ENCODE measurements around the gene ZAP70.
"Not testable (repeated sequence)": the region's sequence is repeated elsewhere in the genome, so short reads cannot be mapped to it uniquely, and the experiment has no call there.

ZAP70 gene
- 471 to 520 (median 500) reads per million in 4 donors for total RNA-seq

DNA sequence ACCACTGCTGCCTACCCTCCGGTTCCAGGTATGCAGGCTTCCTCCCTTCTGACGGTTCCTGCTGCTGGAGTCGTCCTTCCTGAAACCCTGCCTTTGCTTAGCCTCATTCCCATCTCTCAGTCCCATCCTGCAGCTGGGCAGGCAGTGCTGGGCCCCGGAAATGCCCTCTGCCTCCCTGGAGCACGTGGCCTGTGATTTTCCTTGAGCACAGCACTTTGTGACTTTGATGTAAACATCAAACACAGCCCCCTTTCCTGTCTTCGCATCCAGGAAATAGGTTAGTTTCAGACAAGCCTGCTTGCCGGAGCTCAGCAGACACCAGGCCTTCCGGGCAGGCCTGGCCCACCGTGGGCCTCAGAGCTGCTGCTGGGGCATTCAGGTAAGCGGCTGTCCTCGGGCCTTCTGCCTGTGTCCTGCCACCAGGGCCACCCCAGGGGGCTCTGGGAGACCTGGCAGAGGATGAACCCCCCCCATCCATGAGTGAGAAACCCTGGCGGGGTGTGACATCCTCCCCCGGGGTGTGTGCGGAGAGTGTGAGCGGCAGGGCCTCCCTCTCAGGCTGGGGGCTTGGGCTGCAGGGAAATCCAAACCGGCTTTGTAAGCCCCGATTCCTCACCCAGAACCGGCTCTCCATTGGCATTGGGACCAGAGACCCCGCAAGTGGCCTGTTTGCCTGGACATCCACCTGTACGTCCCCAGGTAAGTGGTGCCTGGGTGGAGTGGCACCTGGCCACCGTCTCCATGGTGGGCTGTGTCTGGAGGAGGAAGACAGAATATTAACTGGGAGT is at the start of gene ZAP70:
TSS of gene ZAP70 (plus strand) at position 281 of the 788 bp plus-strand sequence. CDS start 10,461 bp downstream, outside the sequence.
- DNase-seq, result peak; percentile 23 to 86 (median 55)

DNA sequence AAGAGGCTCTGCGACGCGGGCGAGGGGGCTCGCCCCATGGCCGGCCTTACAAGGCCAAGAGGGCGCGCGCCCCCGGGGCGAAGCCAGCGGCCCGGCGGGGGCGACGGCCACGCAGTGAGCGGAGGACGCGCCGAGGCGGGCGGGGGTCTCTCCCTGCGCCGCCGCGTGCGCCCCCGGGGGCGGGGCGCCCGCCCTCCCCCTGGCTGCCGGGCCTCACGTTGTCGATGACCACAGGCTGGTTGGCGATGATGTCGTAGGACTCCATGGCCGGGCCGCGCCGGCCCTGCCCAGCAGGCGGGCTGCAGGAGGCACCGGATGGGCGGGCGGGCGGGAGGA is 49.8 kb upstream of the ZAP70 start:
- no peak for DNase-seq

DNA sequence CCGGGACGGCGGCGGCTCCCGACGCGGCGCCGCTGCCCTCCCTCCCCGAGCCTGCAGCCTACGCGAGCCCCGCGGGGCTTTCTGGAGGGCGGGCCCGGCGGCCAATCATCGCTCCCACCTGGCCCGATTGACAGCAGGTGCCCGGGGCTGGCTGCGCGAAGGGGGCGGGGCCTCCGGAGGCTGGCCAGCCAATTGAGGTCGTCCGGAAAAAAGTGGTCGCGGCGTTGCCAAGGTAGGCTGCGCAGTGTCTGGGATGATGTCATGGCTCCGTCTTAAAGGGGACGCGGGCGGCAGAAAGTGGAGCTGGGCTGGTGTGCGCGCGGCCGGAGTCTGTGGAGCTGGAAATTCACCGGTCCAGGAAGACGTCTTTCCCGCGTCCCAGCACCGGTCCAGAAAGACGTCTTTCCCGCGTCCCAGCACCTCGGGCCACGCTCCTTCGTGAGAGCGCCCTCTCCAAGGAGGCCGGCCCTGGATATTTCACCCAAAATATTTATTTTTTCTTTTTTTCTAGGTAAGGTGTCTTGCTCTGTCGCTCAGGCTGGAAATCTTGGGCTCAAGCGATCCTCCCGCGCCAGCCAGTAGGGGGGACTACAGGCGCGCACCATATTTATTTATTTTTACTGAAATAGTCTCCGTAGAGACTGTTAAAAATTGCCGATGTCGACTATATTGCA is 49.3 kb upstream of the ZAP70 start, which contains the start of gene ACTR1B:
TSS of gene ACTR1B (minus strand) at position 83 of the 674 bp plus-strand sequence. CDS start 154 bp downstream, outside the sequence.
- peak; percentile 96 to 99 (median 97) for DNase-seq

DNA sequence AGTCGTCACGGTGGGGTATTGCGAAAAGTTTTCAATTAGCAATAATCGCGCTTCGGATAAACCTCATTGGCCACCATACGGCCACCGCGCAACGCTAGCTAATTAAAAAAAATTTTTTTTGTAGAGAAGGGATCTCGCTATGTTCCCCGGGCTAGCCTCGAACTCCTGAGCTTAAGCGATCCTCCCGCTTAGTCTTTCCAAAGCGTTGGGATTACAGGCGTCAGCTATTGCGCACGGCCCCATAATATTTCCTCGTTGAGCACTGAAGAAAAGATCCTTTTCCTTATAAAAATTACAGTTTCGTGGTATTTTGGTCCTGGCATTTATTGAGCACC is 48.8 kb upstream of the ZAP70 start:
- DNase-seq, result no peak

DNA sequence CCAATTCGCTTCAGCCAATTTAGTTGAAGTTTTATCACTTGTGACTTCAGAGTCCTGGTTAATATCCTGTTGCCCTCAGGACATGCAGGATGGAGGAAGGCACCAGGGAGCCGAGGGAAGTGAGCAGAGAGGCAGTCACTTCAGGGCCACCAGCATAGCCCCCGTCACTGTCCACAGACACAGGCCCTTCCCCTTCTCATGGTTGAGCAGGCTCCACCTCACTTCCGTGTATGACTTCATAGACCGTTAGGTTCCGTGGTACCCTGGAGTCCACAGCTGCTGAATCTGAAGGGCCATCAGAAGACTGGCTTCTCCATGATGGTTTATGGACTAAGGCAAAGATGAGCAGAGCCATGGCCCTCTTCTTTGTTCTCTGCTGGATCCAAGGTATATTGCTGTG is 43.9 kb upstream of the ZAP70 start, which contains the start of gene C2orf92:
TSS of gene C2orf92 (plus strand) at position 266 of the 400 bp plus-strand sequence. CDS start at position 342, 76 bp downstream.
- DNase-seq, result no peak

DNA sequence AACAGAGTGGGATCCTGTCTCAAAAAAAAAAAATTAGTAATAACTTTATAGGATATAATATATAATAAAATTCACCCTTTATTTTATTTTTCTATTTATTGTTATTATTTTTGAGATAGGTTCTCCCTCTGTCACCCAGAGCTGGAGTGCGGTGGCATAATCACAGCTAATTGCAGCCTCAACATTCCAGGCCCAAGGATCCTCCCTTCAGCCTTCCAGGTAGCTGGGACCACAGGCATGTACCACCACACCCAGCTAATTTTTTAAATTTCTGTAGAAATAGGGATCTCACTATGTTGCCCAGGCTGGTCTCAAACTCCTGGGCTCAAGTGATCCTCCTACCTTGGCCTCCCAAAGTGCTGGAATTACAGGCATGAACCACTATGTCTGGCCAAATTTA is 42.9 kb upstream of the ZAP70 start:
- no peak for DNase-seq

DNA sequence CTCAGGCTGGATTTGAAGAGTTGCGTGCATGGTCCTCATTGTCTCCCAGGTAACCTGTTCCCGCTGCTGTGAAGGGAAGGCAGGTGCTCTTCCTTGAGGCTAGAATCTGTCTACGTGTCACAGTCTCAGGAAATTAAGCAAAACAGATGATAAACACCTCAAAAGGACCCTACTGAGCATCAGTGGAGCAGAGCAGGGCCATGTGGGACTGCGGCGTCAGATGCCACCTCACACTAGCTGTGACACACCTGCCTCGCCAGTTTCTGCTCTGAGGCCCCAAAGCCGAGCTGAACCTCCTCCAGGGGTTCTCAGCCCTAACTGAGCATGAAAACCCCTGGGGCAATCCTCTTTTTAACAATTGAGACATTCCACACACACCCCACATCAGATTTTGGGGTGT is 41.9 kb upstream of the ZAP70 start:
- DNase-seq, result no peak

DNA sequence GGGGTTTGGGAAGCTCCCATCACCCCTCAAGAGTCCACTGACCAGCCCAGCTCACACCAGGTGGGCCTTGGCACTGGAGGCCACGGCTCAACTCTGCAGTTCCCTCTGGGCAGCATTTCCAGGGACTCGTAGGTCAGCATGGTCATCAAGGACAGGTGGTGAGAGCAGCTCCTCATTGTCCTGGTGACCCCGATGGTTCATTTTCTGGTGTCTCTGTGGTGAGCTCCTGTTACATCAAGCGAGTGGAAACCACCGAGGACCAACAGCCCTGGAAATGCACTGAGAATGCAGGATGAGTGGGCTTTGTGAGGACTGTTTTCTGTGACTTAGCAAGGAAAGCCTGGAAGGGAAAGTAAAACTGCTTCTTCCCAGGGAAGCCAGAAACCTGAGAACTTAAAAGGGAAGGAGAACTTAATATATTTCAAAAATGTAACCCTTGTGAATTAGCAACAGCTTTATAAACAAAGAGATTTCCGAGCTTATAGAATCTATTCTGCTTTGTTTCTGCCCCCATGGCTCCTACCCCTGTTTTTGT is 40.7 kb upstream of the ZAP70 start:
- not testable (repeated sequence) for DNase-seq

DNA sequence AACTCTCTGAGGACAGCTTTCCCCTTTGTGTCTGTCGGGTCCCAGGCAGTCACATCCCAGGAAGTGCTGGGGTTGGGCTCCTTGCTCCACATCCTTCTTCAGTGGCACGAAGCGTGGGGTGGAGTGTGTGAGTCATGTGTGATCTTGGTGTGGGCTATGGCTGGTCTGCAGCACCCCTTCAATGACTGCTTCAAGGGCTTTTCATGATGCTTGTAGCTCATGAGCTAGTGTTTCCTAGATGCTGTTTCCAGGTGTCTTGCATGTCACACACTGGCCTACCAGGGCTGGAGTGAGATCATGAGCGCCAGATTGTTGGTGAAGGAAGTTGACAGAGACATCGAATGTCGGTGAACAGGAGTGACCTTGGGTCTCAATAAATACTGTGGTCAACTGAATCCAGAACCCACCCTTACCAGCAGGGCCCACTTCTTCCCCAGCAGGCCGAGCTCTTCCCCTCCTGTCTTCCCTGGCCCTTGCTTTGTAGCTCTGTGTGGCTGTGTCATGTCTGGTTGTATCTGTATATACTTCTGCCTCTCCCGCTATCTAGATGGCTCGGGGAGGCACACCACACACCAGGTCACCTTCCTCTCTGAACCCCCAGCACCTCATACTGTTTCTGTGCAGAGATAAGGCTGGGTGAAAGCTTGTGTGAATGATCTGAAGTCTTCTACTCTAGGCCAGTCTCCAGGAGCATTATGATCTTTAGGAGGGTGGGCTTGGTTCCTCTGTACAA is 40.0 kb upstream of the ZAP70 start:
- no peak for DNase-seq

DNA sequence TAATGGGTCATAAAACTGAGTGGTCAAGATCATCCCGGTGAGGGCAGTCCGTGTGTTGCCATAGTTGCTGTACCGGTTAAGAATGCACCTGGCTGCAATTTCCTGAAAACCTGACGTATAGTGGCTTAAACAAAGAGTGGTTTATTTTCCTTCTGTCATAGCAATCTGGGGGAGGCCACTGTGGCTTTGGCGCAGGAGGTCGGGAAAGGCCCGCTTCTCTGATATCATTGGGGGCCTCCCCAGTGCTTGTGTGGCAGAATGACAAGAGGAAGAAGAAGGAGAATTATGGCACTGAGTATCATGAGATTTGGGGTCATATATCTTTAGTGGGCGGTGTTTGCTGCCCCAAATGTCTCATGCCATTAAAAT is 39.5 kb upstream of the ZAP70 start:
- no peak for DNase-seq

DNA sequence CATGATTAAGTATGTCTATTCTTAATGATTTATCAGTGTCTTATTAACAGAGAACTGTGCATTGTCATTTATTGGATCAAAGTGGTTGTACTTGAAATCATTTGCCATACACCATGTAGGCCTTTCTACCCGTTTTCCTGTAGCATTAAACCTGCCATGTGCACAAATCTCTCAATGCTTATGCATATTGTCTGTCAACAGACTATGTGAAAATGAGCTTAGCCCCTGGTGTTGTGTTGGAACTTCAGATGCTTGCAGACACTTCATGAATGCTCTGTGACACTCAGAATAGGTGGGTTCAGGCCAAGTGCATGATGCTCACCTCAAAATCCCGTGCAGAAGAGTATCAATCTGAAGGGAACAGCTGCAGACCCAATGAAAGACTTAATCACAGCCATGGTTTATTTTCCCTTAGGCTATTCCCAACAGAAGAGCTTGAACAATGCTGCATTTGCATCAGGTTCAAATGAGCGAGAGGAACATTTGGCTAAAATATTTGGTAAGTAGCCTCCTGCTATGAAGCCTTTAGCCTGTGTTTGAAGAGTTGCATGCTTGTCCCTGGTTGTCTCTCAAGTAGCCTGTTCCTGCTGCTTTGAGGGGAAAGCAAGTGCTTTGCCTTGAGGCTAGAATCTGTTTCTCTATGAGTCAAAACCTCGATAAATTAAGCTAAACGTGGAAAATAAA is 37.8 kb upstream of the ZAP70 start:
- DNase-seq, result no peak

DNA sequence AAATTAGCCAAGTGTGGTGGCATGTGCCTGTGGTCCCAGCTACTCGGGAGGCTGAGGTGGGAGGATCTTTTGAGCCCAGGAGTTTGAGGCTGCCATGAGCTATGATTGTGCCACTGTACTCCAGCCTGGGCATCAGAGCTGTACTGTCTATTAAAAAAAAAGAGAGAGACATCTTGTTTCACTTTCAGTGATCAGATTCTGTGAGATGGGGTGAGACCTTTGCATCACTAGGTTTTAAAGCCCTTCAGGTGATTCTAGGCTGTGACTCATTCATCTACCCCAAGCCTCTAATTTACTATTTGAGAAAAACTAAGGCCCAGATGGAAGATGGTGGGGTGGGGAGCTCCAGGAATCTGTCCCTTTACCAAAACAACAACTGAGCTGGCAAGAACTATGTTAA is 36.8 kb upstream of the ZAP70 start:
- DNase-seq, result peak in 1 of 5 donors; percentile 31

DNA sequence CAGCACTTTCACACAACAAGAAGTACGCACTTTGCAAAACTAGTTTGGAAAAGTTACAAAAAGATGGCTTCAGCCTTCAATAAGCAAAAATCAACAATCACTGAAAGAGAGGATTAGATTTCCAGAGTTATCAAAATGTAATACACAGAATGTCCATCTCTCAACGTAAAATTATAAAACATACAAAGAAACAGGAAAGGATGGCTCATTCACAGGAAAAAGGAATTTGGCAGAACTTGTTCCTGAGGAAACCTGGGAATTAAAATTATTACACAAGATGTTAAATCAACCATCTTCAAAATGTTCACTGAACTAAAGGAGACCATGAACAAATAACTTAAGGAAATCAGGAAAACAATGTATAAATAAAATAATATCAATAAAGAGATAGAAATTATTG is 35.9 kb upstream of the ZAP70 start:
- no peak for DNase-seq

DNA sequence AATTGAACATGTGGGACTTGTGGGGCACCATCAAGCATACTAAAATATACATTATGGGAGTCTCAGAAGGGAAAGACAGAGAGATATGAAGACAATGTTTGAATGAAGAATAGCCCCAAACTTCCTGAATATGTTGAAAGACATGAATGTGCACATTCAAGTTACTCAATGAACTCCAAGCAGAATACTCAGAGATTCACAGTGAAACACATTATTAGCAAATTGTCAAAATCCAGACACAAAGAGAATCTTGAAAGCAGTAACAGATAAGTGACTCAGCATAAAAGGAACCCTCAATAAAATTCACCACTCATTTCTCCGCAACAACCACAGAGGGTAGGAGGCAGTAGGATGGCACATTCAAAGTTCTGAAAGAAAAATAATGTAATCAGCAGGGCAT is 35.1 kb upstream of the ZAP70 start:
- DNase-seq, result no peak

DNA sequence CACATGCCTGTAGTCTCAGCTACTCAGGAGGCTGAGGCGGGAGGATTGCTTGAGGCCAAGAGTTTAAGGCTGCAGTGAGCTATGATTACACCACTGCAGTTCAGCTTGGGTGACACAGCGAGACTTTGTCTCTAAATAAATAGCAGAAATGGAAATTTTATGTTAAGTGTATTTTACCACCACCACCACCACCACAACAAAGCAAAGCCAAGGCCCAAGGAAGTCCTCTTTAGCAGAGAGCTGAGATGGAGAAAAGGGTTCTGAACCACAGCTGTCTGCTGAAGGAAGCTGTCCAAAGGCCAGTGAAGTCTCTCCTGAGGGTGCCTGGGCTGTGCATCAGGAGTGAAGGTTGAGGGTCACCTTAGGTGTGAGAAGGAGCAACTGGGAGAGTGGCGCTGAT is 26.1 kb upstream of the ZAP70 start:
- peak in 1 of 5 donors; percentile 40 for DNase-seq

DNA sequence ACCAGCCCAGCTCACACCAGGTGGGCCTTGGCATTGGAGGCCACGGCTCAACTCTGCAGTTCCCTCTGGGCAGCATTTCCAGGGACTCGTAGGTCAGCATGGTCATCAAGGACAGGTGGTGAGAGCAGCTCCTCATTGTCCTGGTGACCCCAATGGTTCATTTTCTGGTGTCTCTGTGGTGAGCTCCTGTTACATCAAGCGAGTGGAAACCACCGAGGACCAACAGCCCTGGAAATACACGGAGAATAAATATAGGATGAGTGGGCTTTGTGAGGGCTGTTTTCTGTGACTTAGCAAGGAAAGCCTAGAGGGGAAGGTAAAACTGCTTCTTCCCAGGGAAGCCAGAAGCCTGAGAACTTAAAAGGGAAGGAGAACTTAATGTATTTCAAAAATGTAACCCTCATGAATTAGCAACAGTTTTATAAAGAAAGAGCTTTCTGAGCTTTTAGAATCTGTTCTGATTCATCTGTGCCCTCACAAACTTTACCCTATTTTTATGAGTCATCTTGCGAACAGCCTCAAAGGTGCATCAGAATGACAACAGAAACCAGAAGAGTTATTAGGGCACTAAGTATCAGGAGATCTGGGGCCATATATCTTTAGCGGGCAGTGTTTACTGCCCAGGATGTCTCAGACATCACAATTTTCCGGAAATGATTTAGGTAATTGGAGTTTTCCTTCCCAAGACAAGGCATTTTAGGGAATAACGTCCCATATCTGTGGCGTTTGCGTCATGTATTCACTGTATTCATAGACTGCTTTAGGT is 25.1 kb upstream of the ZAP70 start:
- DNase-seq, result peak in 1 of 5 donors; percentile 71

DNA sequence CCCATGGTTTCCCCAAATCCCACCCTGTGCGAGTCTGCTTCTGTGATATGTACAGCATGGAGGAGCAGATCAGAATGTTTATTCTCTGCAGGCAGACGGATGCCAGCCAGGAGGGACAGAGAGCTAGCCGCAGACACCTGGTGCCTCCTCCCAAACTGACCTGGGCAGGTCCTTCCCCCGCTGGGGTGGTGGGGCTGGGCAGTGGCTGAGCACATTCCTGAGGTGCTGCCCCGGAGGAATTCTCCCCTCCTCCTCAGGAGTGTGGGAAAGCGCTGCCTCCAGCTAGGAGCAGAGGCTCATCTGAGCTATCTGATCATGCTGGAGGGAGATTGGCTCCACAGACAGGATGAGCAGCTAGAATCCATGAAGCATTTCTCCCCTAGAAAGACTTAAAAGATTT is 22.2 kb upstream of the ZAP70 start:
- DNase-seq, result no peak

DNA sequence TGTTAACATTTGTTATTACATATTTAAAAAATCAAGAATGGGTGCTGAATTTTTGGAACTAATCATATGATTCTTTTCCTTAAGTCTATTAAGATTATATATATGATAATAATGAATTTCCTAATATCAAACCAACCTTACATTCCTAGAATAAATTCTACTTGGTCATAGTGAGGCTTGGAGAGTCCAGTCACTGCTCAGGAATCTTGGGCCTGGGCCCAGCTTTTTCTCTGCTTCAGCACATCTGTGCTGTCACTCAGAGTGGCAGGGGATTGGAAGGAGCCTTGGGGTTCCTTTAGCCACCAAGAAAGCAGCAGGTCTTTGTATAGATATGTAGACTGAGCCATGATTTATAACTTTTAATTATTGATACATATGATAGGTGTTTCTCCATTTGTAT is 19.9 kb upstream of the ZAP70 start:
- DNase-seq, result no peak

DNA sequence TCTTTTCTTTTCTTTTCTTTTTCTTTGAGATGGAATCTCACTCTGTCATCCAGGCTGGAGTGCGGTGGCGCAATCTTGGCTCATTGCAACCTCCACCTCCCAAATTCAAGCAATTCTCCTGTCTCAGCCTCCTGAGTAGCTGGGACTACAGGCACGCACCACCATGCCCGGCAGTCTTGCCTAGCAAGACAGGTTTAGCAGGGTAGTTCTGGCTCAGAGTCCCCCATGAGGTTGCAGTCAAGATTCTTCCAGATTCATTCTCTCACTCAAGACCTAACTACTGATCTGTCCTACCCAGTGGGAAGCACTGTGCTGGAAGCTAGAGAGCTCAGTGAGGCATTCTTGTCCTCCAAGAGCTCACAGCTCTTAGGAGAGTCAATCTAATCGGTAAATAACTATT is 17.6 kb upstream of the ZAP70 start:
- DNase-seq, result no peak

DNA sequence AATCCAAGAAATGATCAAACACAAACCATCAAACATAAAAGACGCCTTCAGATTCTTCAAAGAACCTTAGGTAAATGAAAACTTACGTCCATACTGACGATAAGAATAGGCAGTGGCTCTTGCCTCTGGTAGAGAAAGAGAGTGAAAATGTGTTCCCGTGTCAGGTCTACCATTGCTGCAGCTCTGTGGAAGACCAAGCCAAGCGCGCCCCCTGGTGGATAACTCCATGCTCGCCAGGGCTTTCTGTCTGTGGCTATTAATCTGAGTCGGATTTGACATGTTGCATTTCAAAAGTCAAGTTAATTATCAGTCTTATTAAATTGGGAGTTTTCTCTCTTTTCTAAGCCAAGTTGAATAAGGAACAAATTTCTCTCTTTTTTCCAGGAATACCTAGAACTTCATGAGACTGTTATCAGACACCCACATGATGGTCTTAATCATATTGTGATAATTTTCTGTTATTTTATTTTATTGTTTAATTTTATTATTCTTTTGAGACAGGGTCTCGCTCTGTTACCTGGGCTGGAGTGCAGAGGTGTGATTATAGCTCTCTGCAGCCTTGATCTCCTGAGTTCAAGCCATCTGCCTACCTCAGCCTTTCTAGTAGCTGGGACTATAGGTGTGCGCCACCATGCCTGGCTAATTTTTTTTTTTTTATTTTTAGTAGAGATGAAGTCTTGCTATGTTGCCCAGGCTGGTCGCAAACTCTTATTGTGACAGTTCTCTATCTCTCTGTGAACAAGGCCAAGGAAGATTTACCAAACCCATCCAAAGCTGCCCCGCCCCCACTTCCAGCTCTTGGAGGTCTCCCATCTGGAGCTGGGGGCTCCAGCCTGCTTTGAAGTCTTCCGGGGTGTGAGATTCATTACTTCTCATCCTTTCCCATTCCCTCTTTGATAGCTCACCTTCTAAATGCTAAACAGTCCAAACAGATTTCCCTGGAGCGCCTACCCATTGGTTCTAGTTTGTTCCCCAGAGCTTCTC is 15.8 kb upstream of the ZAP70 start:
- peak; percentile 75 to 93 (median 84) for DNase-seq

DNA sequence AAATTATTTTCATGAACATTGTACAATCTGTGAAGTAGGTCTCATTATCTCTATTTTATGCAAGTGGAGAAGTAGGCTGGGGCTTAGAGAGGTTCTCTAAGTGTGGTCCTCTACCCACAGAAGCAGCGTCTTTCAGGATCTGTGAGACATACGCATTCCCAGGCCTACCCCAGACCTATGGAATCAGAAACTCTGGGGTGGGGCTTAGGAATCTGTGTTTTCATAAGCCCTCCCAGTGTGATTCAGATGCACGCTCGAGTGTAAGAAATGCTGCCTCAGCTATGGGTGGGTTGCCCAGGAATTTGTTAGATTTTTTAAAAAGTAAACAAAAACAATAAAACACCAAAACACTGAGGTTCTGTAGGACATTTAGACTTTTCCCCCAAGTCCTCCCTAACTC is 14.8 kb upstream of the ZAP70 start:
- DNase-seq, result no peak

All from T-helper 1 cell (primary cell).